SHP77 (cell line): ENCODE measurements around the gene DMWD.
"Not testable (repeated sequence)": the region's sequence is repeated elsewhere in the genome, so short reads cannot be mapped to it uniquely, and the experiment has no call there.

Experiments used
- DNase-seq, 2 experiments: peaks; one replicate each; lab custom pipeline; 2025; lab: John Stamatoyannopoulos, UW

Gene DMWD

DNA sequence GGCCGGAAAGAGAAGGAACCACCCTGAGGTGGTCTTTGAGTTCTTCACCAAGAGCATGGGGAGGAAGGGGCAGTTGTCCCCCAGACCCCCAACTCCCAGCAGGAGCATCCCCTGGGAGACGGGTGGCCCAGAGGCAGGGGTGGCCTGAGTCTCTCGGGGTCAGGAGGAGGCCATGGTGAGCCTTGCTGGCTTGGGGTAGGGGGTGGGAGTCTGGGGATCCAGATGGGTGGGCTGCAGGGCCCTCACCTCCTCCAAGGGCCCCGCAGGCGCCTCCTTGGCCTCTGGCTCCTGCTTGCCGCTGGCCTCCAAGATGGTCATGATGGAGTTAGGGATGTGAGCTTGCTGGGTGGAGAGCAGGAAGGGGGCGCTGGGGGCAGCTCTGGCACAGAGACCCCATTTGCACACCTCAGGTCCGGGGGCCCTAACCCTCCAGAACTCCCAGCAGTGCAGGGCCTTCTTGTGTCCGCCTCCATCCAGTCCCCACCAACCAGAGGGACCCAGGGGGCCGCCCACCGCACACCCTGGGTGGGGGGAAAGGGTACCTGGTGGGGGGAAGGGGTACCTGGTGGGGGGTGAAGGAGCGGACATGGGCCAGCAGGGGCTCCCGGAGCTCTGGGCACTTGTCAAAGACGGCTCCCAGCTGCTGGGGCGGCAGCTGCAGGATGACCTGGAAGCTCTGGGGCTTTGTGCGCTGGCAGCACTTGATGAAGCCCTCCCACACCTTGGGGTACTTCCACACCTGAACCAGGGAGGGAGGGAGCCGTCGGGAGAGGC, 23.8 kb upstream of the DMWD start:
- no peak for DNase-seq

DNA sequence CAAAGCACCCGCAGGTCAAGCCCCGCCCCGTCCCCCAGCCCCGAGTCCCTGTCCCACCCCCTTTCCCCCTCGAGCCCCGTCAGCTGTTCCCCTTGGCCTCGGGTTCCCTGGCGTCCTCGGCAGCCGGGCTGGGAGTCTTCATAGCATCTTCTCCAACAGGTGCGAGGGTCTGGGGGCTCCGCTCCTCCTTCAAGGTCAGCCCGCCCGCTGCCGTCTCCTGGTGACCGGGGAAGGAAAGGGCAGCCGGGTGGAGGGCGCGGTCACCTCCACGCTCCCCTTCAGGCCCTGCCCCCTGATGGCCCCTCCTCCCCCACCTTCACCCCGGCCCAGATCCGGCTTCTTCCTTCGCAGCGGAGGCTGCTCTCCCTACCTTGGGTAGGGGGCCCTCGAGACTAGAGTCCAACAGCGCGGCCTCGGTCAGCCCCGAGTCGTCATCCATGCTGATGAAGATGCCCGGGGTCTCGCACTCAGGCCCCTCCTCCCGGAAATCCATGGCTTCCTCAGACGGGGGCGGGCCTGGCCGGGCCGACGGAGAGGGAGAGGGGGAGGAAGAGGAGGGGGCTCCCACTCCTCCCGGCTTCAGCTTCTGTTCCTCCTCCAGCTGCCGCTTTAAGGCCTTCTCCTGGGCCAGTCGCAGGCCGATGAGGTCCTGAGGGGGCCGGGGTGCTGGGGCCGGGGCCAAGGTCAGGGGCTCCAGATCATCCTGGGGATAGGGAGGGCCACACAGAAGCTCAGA, 23.0 kb upstream of the DMWD start:
- no peak for DNase-seq

DNA sequence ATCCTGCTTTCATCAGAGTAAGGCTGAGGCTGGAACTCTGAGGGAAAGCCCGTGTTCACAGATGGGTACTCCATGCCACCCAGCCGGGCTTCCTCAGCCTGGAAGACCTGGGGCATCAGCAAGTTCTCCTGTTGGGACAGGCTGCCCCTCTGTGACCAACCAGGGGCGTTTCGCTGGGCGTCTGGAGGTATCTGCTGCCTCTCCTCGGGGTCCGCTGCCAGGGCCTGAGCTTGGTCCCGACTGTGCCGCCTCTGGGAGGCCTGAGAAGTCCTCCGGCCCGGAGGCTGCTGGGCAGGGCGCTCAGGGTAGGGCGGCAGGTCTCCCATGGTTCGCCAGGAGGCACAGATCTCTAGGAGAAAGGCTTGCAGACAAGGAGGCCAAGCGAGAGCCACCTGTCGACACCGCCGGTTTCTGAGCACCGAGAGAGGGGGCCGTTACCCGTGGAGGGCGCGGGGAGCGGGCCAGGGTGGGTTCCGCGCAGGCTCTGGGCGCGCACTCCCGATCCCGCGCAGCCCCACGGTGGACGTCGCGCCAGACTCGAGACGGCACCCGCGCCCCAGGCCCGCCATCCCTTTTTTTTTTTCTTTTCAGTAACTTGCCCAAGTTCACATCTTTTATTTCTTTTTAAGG, 22.3 kb upstream of the DMWD start, which contains the start of gene RSPH6A:
Gene RSPH6A, minus strand, starts transcription at position 458 of the 630 bp plus-strand sequence. Its CDS starts 132 bp downstream, at position 326.
- no peak for DNase-seq

DNA sequence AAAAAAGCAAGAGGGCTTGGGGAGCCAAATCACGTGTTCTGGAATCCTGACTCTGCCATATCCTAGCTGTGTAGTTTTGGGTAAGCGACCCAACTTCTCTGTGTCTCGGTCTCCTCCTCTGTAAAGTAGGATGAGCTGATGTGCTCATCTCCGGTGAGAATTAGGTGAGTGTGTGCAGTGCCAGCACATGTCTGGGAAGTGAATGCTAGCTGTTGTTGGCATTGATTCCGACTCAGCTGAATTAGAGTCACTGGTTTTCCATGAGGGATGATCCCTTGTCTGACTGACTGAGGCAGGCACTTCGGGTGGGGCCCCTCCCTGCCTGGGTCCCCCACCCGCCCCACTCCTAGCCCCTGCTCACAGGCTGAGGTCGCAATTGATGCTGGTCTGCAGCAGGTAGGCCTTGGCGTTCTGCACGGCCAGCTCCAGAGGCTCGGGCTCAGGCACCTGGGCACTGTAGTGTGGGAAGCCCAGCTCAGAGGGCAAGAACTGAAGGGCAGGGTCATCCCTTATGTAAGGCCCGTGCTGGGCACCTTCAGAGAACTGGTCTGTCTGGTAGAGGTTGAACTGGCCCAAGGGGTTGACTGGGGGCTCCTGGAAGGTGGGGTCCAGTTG, 21.6 kb upstream of the DMWD start:
- DNase-seq: no peak

DNA sequence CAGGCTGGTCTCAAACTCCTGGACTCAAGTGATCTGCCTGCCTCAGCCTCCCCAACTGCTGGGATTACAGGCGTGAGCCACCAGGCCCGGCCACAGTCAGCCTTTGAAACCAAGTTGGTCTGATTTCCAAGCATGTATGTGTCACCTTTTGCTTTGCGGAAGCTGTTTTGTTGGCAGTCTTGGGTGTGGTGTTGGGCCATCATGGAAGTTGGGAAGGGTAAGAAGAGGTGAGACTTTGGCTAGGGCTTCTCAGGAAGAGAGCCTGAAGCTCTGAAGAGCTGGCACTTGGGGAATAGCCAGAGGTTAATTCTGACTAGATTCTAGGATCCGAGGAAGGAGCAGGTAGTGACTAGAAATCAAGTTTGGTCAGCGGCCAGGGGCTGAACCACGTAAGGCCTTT, 19.7 kb upstream of the DMWD start:
- DNase-seq: no peak

DNA sequence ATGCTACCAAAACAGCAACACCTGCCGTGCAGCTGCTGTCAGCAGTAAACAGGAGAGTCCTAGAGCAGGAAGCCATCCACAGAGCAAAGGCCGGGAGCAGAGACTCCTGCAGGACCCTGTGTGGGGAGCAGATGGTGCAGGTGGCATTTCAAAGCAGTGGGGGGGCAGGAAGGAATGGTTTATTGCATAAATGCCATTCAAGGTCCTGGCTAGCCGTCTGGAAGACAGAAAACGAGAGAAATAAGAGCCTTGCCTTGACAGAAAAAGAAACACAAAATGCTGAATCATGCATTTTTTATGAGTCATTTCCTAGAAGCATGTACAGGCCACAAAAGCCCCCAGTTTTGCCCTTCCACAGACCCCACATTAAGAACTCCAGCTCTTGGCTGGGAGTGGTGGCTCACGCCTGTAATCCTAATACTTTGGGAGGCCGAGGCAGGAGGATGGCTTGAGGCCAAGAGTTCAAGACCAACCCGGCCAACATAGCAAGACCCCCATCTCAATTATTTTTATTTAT, 17.1 kb upstream of the DMWD start:
- DNase-seq: peak; percentile 79 to 91

DNA sequence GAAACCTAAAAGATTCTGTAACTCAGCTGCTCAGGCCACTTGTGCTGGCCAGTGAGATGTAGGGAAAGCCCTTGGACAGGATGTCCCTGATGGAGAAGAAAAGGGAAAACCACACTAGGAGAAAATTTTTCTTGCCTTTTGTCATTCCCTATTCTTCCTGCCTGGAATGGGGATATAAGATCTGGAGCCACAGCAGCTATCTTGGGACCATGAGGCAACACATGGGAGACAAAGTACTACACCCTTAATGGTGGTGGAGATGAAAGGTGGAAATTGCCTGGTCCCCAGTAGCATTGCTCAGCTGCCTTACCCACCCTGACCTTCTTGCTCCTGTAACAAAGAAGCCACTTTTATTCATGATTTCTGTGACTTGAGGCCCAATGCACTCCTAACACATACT, 13.1 kb upstream of the DMWD start:
- DNase-seq: no peak

DNA sequence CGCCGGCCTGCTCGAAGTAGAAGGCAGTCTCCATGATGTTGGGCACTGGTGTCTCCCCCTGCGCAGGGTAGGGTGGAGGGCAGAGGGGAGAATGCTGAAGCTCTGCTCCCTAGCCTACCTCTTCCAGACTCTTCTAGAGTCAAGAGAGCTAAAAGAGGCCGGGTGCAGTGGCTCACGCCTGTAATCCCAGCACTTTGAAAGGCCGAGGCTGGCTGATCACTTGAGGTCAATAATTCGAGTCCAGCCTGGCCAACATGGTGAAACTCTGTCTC, 12.2 kb upstream of the DMWD start:
- no peak for DNase-seq

DNA sequence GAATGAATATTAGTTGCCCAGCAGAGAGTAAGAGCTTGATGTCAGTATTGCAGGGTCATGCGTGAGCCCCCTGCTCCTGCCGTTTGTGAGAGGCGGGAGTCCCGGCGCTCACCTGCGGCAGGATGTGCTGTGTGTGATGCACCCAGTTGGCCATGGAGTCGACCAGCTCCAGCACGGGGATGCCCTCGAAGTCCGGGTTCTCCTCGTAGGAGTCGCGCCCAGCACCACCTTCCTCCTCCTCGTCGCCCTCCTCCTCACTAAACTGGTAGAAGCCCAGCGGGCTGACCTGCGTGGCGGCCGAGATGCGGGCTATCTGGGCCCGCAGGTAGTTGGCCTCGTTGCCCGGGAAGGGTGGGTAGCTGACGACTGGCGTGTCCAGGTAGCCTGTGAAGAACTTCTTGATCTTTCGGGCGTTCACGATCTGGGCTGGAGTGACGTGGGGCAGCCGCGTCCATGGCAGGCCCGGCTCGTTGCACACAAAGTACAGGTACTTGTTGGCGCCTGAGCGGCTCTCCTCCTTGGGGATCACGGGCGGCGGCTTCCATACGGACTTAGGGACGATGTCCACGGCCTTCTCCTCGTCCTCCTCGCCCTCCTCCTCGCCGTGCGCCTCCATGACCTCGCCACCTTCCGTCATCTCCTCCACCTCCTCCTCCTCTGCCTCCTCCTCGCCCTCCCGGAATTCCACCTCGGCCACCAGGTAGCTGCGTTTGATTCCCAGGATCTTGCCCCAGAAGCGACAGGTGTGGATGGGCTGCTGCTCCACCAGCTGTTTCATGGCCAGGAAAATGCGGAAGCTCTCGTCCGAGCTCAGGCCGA, 11.7 kb upstream of the DMWD start:
- no peak for DNase-seq

DNA sequence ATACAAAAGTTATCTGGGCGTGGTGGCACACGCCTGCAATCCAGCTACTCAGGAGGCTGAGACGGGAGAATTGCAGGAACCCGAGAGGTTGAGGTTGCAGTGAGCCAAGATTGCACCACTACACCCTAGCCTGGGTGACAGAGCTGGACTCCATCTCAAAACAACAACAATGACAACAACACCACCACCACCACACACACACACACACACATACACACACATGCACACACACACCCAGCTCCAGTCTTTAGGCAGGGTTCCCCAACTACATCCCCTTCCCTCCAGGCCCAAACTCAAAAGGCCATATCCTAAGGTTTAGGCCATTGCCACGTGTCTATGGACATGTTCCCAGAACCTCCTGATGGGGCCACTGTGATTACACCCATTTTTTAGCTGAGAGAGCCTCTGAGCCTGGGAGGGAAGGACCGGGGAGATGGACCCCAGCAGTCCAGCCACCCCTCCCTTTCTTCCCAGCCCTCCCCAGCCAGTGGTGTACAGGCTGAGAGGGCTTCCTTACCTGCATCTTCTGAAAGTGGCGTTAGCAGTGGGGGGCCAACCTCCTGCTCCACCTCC, 9.0 kb upstream of the DMWD start:
- no peak for DNase-seq

DNA sequence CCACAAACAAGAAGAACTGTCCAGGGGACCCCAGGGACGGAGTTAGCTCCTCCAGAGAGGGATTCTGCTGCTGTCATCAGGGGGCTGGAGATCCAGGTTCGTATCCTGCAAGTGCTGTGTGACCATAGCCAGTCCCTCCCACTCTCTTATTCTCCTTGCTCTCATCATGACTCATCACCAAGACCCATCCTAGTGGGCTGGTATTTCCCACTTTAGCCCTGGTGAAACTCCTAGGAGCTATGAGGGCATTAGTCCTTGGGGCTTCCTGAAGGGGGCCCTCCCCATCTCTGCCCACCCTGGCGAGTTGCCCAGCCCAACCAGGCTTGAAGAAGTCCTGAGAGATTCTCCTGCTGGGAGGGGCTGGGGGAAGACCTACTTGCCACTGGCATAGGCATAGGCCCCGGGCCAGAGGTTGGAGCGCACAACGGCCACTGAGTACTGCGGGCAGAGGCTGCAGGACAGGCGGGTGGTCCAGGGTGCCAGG, 7.5 kb upstream of the DMWD start:
- no peak for DNase-seq

DNA sequence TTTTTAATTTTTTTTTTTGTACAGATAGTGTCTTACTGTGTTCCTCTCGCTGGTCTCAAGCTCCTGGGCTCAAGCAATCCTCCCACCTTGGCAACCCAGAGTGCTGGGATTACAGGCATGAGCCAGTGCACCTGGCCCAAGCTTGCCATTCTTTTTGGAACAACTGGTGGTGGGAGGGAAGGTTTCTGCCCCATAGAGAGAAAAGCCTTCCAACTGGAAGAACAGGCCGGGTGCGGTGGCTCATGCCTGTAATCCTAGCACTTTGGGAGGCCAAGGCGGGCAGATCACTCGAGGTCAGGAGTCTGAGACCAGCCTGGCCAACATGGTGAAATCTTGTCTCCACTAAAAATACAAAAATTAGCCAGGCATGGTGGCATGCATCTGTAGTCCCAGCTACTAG, 6.9 kb upstream of the DMWD start:
- DNase-seq: not testable (repeated sequence)

DNA sequence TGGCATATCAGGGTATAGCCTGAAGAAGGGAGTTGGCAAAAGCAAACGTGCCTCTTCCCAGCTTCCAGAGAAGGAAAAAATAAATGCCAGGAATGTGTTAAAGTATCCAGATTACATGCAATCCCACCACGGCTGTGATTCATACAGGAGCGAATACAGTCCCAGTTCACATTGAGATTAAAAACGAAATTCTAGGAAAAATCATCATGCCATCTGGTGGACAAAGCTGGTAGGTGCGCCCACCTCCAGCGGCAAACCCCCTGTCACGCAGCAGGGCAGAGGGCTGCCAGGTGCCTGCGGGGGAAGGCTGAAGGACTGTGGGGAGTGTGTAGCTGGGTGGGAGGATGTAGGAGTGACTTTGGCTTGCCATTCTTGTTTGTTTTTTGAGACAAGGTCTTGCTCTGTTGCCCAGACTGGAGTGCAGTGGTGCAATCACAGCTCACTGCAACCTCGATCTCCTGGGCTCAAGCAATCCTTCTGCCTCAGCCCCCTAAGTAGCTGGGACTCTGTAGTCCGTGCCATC, 6.4 kb upstream of the DMWD start:
- DNase-seq: peak; percentile 59 to 76

DNA sequence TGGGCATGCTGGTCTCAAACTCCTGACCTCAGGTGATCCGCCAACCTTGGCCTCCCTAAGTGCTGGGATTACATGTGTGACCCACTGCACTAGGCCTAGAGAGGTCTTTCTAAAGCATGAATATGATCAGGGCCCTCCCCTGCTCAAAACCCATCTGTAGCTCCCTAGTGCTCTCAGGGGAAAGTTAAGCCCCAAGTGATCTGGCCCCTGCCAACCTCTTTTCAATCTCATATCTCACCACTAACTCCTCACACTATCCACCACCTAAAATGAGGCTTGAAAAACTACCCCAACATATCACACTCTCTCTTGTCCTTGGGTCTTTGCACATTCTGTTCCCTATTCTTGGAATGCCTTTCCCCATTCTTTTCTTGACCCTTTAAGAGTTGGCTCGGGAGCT, 2.0 kb upstream of the DMWD start:
- no peak for DNase-seq

DNA sequence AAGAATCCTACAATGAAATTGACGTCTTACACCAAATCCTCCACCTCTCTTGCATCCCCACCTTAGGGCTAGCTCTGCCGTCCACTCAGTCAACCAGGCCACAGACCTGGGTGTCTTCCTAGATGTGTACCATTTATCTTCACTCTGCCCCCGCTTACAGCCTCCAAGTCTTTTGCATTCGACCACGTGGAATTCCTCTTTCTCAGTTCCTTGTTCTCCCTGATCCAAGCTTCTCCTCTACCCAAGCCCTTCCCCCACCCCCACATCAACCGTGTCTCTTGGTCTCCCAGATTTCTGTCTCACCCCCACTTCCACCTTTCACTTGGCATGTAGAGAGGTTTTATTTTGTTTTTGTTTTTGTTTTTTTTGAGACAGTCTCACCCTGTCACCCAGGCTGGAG, 1.2 kb upstream of the DMWD start:
- no peak for DNase-seq

DNA sequence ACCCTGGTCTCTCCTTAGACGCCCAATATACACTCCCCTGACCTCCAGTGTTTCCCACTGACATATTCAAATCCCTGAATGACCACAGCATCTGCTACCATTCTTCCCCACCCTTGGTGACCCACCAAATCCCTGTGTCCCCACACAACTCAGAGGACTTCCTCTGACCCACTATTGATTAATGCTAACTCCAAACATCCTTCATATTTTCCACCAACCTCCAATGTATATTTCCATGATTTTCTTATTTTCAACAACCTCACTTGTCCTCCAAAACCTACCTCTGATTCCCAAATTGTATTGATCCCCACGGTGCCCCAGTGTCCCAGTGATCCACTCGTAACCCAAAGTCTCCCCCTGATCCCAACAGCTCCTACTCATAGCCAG, 526 bp upstream of the DMWD start:
- no peak for DNase-seq

DNA sequence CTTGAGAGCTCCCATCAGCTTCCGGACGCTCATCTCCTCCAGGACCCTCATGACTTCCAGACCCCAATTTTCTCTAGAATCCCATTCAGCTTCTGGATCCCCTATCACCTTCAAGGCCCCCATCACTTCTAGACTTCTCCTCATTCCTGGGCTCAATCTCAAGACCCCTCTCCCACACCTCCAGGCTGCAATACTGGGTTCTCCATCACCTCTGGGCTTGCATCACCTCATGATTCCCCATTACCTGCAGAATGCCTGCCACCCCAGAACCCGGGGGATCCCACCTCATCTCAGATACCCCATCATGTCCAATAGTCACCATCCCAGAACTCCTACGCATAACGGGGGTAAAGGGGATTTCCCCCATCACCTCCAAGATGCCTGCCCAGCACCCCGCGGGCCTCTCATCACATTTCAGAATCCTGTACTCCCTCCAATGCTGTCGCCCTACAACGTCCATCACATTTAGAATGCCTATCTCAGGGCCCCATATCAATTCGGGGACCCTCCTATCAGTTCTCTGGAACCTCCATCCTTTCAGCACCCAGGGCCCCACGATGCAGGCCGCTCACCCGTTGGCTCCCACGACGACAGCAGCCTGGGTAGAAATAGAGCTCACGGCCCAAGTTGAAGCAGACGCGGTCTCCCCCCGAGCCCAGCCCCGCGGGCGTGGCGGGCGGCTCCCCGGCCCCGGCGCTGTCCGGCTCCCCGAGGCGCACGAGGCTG, 738 bp downstream of the DMWD start:
- no peak for DNase-seq

DNA sequence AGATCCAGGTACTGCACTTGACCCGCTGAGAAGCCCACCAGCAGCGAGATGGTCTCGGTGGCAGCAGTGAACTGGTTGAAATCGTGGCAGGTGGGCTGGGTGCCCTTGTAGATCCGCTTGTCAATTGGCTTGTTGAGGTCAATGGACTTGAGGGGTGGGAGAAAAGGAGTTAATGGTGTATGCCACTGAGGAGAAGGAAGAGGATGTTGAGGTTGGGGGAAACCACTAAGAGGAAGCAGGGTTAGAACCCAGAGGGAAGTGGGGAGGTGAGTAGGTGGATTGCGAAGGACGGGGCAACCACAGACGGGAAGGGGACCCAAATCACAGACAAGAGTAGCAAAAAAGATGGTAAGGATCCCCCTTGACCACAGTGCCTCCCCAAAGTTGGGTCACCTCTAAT, 1.7 kb downstream of the DMWD start:
- DNase-seq: no peak

DNA sequence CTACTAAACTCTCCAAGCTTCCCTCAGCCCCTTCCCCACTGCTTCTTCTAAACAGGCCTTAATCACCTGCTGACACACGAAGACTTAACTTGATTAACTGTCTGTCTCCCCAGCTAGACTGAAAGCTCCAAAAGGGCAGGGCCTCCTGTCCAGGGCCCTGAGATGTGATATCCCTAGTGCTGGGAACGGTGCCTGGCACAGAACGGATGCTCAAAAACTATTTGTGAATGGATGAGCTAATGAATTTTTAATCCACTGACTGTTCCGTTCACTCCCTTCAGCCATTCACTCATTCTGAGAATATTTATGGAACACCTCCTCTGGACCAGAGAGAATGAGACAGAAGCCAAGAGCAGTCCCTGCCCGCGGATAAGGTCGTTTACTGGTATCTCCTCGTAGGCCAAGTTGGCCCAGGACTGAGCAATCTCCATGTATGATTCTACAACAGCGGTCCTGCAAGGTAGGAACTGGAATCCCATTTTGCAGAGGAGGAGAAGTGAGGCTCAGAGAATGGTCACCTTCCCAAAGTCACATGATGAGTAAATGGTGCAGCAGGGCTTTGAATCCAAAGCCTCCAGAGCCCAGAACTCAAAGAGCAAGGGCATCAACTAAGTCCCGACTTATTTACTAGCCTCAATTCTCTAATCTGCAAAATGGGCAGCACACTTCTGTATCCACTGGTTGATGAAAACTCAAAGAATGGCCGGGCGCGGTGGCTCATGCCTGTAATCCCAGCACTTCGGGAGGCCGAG, 3.4 kb downstream of the DMWD start:
- no peak for DNase-seq

DNA sequence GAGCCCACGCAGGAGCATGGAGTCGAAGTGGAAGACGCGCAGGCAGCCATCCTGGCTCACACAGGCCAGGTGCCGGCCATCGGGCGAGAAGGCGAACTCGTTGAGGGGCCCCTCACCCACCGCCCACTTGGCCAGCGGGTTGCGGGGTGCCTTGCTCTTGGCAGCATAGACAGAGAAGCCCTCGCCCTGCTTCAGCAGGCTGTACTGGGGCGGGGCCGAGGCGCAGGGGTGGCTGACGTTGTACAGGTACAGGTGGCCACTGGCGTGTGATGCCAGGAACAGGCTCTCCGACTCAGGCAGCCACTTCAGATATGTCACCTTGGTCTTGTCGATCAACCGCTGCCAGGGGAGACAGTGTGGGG, 6.1 kb downstream of the DMWD start:
- DNase-seq: no peak
